ENCODE data around the gene MCRS1.

The MCRS1 gene

GRCh38 chr12:49539406-49540228 lies 28.3 kb downstream of the MCRS1 start:
- no peak overlapping the region for H2BK120ac ChIP-seq (ENCODE audit: low read depth, low read length)
- H2BK5ac ChIP-seq (ENCODE audit: low read length) = no peak overlapping the region
- H3K56ac ChIP-seq (ENCODE audit: low read length) = no peak overlapping the region
- no peak overlapping the region for H3K27ac ChIP-seq (ENCODE audit: low read depth, low read length)
- no peak overlapping the region for H3K9ac ChIP-seq (ENCODE audit: low read length)
- DNase-seq = no peak
- no peak overlapping the region for H3K23ac ChIP-seq (ENCODE audit: low read length)
- no peak overlapping the region for H4K5ac ChIP-seq (ENCODE audit: low read length)
- H3K18ac ChIP-seq (ENCODE audit: low read length) = no peak overlapping the region
- no peaks in the 10 kb centered on the region for H3K79me2 ChIP-seq (ENCODE audit: control insufficient read depth, insufficient read depth, low read length)
- no peak overlapping the region for H3K4ac ChIP-seq (ENCODE audit: low read depth, low read length)
- H2AK5ac ChIP-seq (ENCODE audit: low read length) = no peak overlapping the region
- H3K79me1 ChIP-seq (ENCODE audit: low read length) = no peaks in the 10 kb centered on the region
- H3K4me3 ChIP-seq (ENCODE audit: low read length) = no peak overlapping the region
- H3K36me3 ChIP-seq (ENCODE audit: control insufficient read depth, insufficient read depth, low read length) = no peaks in the 10 kb centered on the region
- peaks cover 2% of the 10 kb centered on the region for H3K4me1 ChIP-seq (ENCODE audit: control insufficient read depth, low read depth, low read length)
- WGBS (ENCODE audit: extremely low coverage, insufficient coverage, low lambda C conversion rate) = no CpG with 5 or more reads among the region's 47 CpGs
- no peak overlapping the region for H4K8ac ChIP-seq (ENCODE audit: low read depth, low read length)
- H3K4me2 ChIP-seq (ENCODE audit: low read length) = no peak overlapping the region
- H2BK15ac ChIP-seq (replicated peaks; ENCODE audit: low read depth) = no peak overlapping the region
- peaks cover 50% of the 10 kb centered on the region for H3K27me3 ChIP-seq (ENCODE audit: insufficient read depth, low read length, poor library complexity)

- Histone ChIP-seq H2BK15ac (replicated peaks; ENCODE audit: low read depth) (no peak within 1 kb of the TSS), H2AK5ac (ENCODE audit: low read length) (no peak within 1 kb of the TSS), H4K8ac (ENCODE audit: low read depth, low read length) (no peak within 1 kb of the TSS), H3K36me3 (ENCODE audit: control insufficient read depth, insufficient read depth, low read length) (no peaks in the 10 kb centered on the region), H4K5ac (ENCODE audit: low read length) (no peak within 1 kb of the TSS), H3K9ac (ENCODE audit: low read length) (peak within 1 kb of the TSS; percentile 19), H3K18ac (ENCODE audit: low read length) (no peak within 1 kb of the TSS), H3K4me1 (ENCODE audit: control insufficient read depth, low read depth, low read length) (peaks cover 2% of the 10 kb centered on the region), H2BK120ac (ENCODE audit: low read depth, low read length) (no peak within 1 kb of the TSS), H3K27ac (ENCODE audit: low read depth, low read length) (no peak within 1 kb of the TSS), H3K4ac (ENCODE audit: low read depth, low read length) (no peak within 1 kb of the TSS), H3K79me2 (ENCODE audit: control insufficient read depth, insufficient read depth, low read length) (no peaks in the 10 kb centered on the region), H2BK5ac (ENCODE audit: low read length) (no peak within 1 kb of the TSS), H3K23ac (ENCODE audit: low read length) (no peak within 1 kb of the TSS), H3K27me3 (ENCODE audit: insufficient read depth, low read length, poor library complexity) (peaks cover 50% of the 10 kb centered on the region), H3K4me2 (ENCODE audit: low read length) (peak within 1 kb of the TSS; percentile 56), H3K56ac (ENCODE audit: low read length) (peak within 1 kb of the TSS; percentile 5), H3K4me3 (ENCODE audit: low read length) (no peak within 1 kb of the TSS), H3K79me1 (ENCODE audit: low read length) (no peaks in the 10 kb centered on the region)
- DNase-seq = peak; percentile 76
- no CpG with 5 or more reads among the region's 107 CpGs for WGBS (ENCODE audit: extremely low coverage, insufficient coverage, low lambda C conversion rate)
Observed at GRCh38 chr12:49538510-49539403, 29.2 kb downstream of the MCRS1 start, which contains the start of gene KCNH3. Gene KCNH3, plus strand, starts transcription at chr12:49539030. Its CDS starts 387 bp downstream, at chr12:49539417.

DNA sequence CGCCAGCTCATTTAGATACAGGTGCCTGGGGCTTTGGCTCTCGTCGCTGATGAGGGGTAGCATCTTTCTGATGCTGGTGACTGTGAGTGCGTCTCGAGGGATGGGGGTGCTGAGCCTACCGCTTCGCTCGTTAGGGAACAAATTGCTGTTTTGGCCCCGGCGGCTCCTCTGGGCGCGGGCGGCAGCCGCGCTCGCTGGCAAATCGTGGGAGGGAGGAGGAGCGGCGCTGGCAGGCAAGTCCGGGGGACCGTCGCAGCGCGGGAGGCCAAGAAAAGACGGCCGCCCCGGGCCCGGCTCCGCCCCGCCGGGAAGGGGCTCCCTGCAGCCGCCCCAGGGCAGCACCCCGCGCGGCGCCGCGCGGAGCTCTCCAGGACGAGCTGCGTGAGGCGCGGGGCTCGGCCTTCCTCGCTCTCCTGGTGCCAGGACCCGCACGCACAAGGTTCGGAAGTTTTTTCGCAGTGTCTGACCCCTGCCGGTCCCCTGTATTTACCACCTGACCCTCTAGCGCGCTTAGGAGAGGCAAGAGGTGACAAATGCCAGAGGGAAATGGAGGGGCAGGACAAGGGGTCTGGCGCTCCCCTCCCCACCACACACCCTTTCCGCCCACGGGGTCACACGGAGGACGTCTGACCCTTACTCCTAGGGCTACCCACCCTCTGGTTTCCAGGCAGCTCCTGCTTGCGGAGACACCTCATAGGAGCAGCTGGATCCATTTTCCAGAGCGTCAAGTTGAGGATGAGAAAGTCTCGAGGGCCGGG lies 30.0 kb downstream of the MCRS1 start:
- Histone ChIP-seq H3K4me2 (ENCODE audit: low read length) (peak overlapping the region; percentile 56), H3K4ac (ENCODE audit: low read depth, low read length) (no peak overlapping the region), H2BK5ac (ENCODE audit: low read length) (no peak overlapping the region), H3K27ac (ENCODE audit: low read depth, low read length) (no peak overlapping the region), H2AK5ac (ENCODE audit: low read length) (no peak overlapping the region), H4K5ac (ENCODE audit: low read length) (no peak overlapping the region), H3K79me1 (ENCODE audit: low read length) (no peaks in the 10 kb centered on the region), H3K23ac (ENCODE audit: low read length) (no peak overlapping the region), H2BK15ac (replicated peaks; ENCODE audit: low read depth) (no peak overlapping the region), H3K36me3 (ENCODE audit: control insufficient read depth, insufficient read depth, low read length) (no peaks in the 10 kb centered on the region), H3K79me2 (ENCODE audit: control insufficient read depth, insufficient read depth, low read length) (no peaks in the 10 kb centered on the region), H3K18ac (ENCODE audit: low read length) (no peak overlapping the region), H2BK120ac (ENCODE audit: low read depth, low read length) (no peak overlapping the region), H3K27me3 (ENCODE audit: insufficient read depth, low read length, poor library complexity) (peaks cover 47% of the 10 kb centered on the region), H3K56ac (ENCODE audit: low read length) (peak overlapping the region; percentile 5), H3K4me1 (ENCODE audit: control insufficient read depth, low read depth, low read length) (peaks cover 2% of the 10 kb centered on the region), H3K4me3 (ENCODE audit: low read length) (no peak overlapping the region), H3K9ac (ENCODE audit: low read length) (peak overlapping the region; percentile 19), H4K8ac (ENCODE audit: low read depth, low read length) (no peak overlapping the region)
- no CpG with 5 or more reads among the region's 61 CpGs for WGBS (ENCODE audit: extremely low coverage, insufficient coverage, low lambda C conversion rate)
- DNase-seq = peak; percentile 67

DNA sequence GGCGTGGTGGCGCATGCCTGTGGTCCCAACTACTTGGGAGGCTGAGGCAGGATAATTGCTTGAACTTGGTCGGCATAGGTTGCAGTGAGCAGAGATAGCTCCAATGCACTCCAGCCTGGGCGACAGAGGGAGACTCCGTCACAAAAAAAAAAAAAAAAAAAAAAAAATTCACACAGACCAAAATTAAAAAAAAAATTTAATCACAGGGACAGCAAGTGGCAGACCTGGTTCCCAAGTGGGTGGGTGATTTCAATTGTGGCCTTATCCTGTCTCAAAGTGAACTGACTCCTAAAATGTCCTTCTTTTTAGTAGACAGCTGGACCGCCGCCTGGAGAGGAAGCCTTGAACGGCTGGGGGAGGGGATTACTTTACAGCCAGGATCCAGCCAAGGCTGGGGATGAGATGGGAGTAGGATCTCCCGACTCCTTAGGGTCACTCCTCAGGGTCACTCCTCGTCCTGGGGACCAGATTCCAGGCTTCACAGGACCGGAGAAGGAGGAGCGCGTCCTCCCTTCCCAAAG lies 30.7 kb downstream of the MCRS1 start:
- Histone ChIP-seq H3K4me2 (ENCODE audit: low read length) (peak overlapping the region; percentile 56), H3K9ac (ENCODE audit: low read length) (no peak overlapping the region), H2BK15ac (replicated peaks; ENCODE audit: low read depth) (no peak overlapping the region), H3K27ac (ENCODE audit: low read depth, low read length) (no peak overlapping the region), H3K36me3 (ENCODE audit: control insufficient read depth, insufficient read depth, low read length) (no peaks in the 10 kb centered on the region), H4K5ac (ENCODE audit: low read length) (no peak overlapping the region), H4K8ac (ENCODE audit: low read depth, low read length) (no peak overlapping the region), H3K18ac (ENCODE audit: low read length) (no peak overlapping the region), H3K4me3 (ENCODE audit: low read length) (no peak overlapping the region), H2BK5ac (ENCODE audit: low read length) (no peak overlapping the region), H3K79me2 (ENCODE audit: control insufficient read depth, insufficient read depth, low read length) (no peaks in the 10 kb centered on the region), H2AK5ac (ENCODE audit: low read length) (no peak overlapping the region), H3K23ac (ENCODE audit: low read length) (no peak overlapping the region), H3K56ac (ENCODE audit: low read length) (no peak overlapping the region), H3K4me1 (ENCODE audit: control insufficient read depth, low read depth, low read length) (peaks cover 2% of the 10 kb centered on the region), H2BK120ac (ENCODE audit: low read depth, low read length) (no peak overlapping the region), H3K27me3 (ENCODE audit: insufficient read depth, low read length, poor library complexity) (peaks cover 44% of the 10 kb centered on the region), H3K4ac (ENCODE audit: low read depth, low read length) (no peak overlapping the region), H3K79me1 (ENCODE audit: low read length) (no peaks in the 10 kb centered on the region)
- no CpG with 5 or more reads among the region's 13 CpGs for WGBS (ENCODE audit: extremely low coverage, insufficient coverage, low lambda C conversion rate)
- no peak for DNase-seq

- Histone ChIP-seq H4K8ac (ENCODE audit: low read depth, low read length) (no peak overlapping the region), H2BK5ac (ENCODE audit: low read length) (no peak overlapping the region), H4K5ac (ENCODE audit: low read length) (no peak overlapping the region), H3K4me2 (ENCODE audit: low read length) (no peak overlapping the region), H3K56ac (ENCODE audit: low read length) (no peak overlapping the region), H3K27me3 (ENCODE audit: insufficient read depth, low read length, poor library complexity) (peaks cover 44% of the 10 kb centered on the region), H3K9ac (ENCODE audit: low read length) (no peak overlapping the region), H3K79me1 (ENCODE audit: low read length) (no peaks in the 10 kb centered on the region), H3K4me1 (ENCODE audit: control insufficient read depth, low read depth, low read length) (peaks cover 2% of the 10 kb centered on the region), H2AK5ac (ENCODE audit: low read length) (no peak overlapping the region), H2BK15ac (replicated peaks; ENCODE audit: low read depth) (no peak overlapping the region), H3K36me3 (ENCODE audit: control insufficient read depth, insufficient read depth, low read length) (no peaks in the 10 kb centered on the region), H3K4me3 (ENCODE audit: low read length) (no peak overlapping the region), H3K23ac (ENCODE audit: low read length) (no peak overlapping the region), H3K27ac (ENCODE audit: low read depth, low read length) (no peak overlapping the region), H2BK120ac (ENCODE audit: low read depth, low read length) (no peak overlapping the region), H3K18ac (ENCODE audit: low read length) (no peak overlapping the region), H3K4ac (ENCODE audit: low read depth, low read length) (no peak overlapping the region), H3K79me2 (ENCODE audit: control insufficient read depth, insufficient read depth, low read length) (no peaks in the 10 kb centered on the region)
- DNase-seq = no peak
- WGBS (ENCODE audit: extremely low coverage, insufficient coverage, low lambda C conversion rate) = no CpG with 5 or more reads among the region's 3 CpGs
Observed at GRCh38 chr12:49536526-49537071, 31.3 kb downstream of the MCRS1 start.

Measured in mesendoderm (in vitro differentiated cells).